Stimulated activated naive B cell treated with anti-CD40 and anti-IgM and Interleukin-4, amounts not matched to agents 10 μg/mL and 1 μg/mL and 100 μg/mL, for 72 hours (primary cell): ENCODE measurements around the gene PXK.
"Not testable (repeated sequence)": the region's sequence is repeated elsewhere in the genome, so short reads cannot be mapped to it uniquely, and the experiment has no call there.

Experiments
- ATAC-seq, 2 donors: fragments of 150-1000 bp; cut with Tn5 transposase; replicated peaks; 2 replicates each; pipeline ENCODE4 v1.10.0; 2021; ENCODE audit warnings: moderate library complexity in 1 of 2
- DNase-seq: peaks from one replicate; pipeline ENCODE4 v3.0.0; 2021
- H3K27ac Mint-ChIP-seq: one replicate; pipeline ENCODE4 v1.8.0; 2022; ENCODE audit warnings: mild to moderate bottlenecking, mixed read lengths
- H3K27me3 Mint-ChIP-seq, 2 donors: one replicate each; pipeline ENCODE4 v1.8.0; 2022; ENCODE audit warnings: mixed read lengths in 2 of 2
- H3K36me3 Mint-ChIP-seq, 2 donors: one replicate each; pipeline ENCODE4 v1.8.0; 2022; ENCODE audit warnings: mixed read lengths in 2 of 2, mild to moderate bottlenecking in 1 of 2
- H3K4me1 Mint-ChIP-seq, 2 donors: one replicate each; pipeline ENCODE4 v1.8.0; 2022; ENCODE audit warnings: mixed read lengths in 2 of 2, mild to moderate bottlenecking in 1 of 2
- H3K4me3 Mint-ChIP-seq, 2 donors: one replicate each; pipeline ENCODE4 v1.8.0; 2022; ENCODE audit warnings: mild to moderate bottlenecking in 2 of 2, mixed read lengths in 2 of 2, moderate library complexity in 1 of 2
- H3K9me3 Mint-ChIP-seq, 2 donors: one replicate each; pipeline ENCODE4 v1.8.0; 2022; ENCODE audit warnings: mixed read lengths in 2 of 2, mild to moderate bottlenecking in 1 of 2

Gene PXK

GRCh38 chr3:58418227-58418626, 85.5 kb downstream of the PXK start:
- no peak overlapping the region for H3K27ac Mint-ChIP-seq
- DNase-seq (no peak), ATAC-seq (no peak)
- peaks cover 22 to 55% of the 10 kb centered on the region in 2 donors for H3K36me3 Mint-ChIP-seq
- H3K4me1 Mint-ChIP-seq = peaks cover 22 to 45% of the 10 kb centered on the region in 2 donors
- H3K27me3 Mint-ChIP-seq = no peaks in the 10 kb centered on the region
- H3K9me3 Mint-ChIP-seq = no peaks in the 10 kb centered on the region
- H3K4me3 Mint-ChIP-seq = no peak overlapping the region

GRCh38 chr3:58419780-58420507, 87.3 kb downstream of the PXK start:
- Mint-ChIP-seq H3K9me3 (no peaks in the 10 kb centered on the region), H3K4me3 (no peak overlapping the region), H3K27ac (peak overlapping the region; percentile 71), H3K27me3 (no peaks in the 10 kb centered on the region), H3K36me3 (peaks cover 19 to 51% of the 10 kb centered on the region in 2 donors), H3K4me1 (peaks cover 21 to 31% of the 10 kb centered on the region in 2 donors)
- ATAC-seq = peak in 1 of 2 donors; percentile 43
- no peak for DNase-seq

- Mint-ChIP-seq H3K4me3 (no peak overlapping the region), H3K36me3 (peaks cover 22 to 47% of the 10 kb centered on the region in 2 donors), H3K27me3 (no peaks in the 10 kb centered on the region), H3K27ac (peak overlapping the region; percentile 48), H3K9me3 (no peaks in the 10 kb centered on the region), H3K4me1 (peaks cover 20 to 31% of the 10 kb centered on the region in 2 donors)
- ATAC-seq = peak in 1 of 2 donors; percentile 33
- DNase-seq = no peak
These were observed 88.3 kb downstream of the PXK start for GRCh38 chr3:58421004-58421403.

- DNase-seq = no peak
- Mint-ChIP-seq H3K36me3 (peaks cover 25 to 48% of the 10 kb centered on the region in 2 donors), H3K9me3 (no peaks in the 10 kb centered on the region), H3K4me1 (peaks cover 20 to 31% of the 10 kb centered on the region in 2 donors), H3K4me3 (no peak overlapping the region), H3K27me3 (no peaks in the 10 kb centered on the region), H3K27ac (peak overlapping the region; percentile 48)
- ATAC-seq = no peak
These were observed 90.1 kb downstream of the PXK start for GRCh38 chr3:58422756-58423325.

- DNase-seq (no peak), ATAC-seq (no peak)
- Mint-ChIP-seq H3K9me3 (no peaks in the 10 kb centered on the region), H3K27me3 (no peaks in the 10 kb centered on the region), H3K27ac (peak overlapping the region; percentile 69), H3K36me3 (peaks cover 25 to 46% of the 10 kb centered on the region in 2 donors), H3K4me3 (no peak overlapping the region), H3K4me1 (peaks cover 14 to 22% of the 10 kb centered on the region in 2 donors)
These were observed 91.9 kb downstream of the PXK start for GRCh38 chr3:58424613-58425012.

GRCh38 chr3:58425782-58426181, 93.1 kb downstream of the PXK start:
- H3K4me3 Mint-ChIP-seq = no peak overlapping the region
- no peaks in the 10 kb centered on the region for H3K9me3 Mint-ChIP-seq
- no peaks in the 10 kb centered on the region for H3K27me3 Mint-ChIP-seq
- peaks cover 11 to 13% of the 10 kb centered on the region in 2 donors for H3K4me1 Mint-ChIP-seq
- H3K36me3 Mint-ChIP-seq = peaks cover 23 to 46% of the 10 kb centered on the region in 2 donors
- H3K27ac Mint-ChIP-seq = no peak overlapping the region
- ATAC-seq (no peak), DNase-seq (no peak)

GRCh38 chr3:58427661-58428361, 95.1 kb downstream of the PXK start:
- Mint-ChIP-seq H3K27ac (no peak overlapping the region), H3K4me3 (no peak overlapping the region), H3K27me3 (no peaks in the 10 kb centered on the region), H3K4me1 (peaks cover 6 to 8% of the 10 kb centered on the region in 2 donors), H3K9me3 (no peaks in the 10 kb centered on the region), H3K36me3 (peaks cover 18 to 34% of the 10 kb centered on the region in 2 donors)
- ATAC-seq (no peak), DNase-seq (no peak)

GRCh38 chr3:58429657-58430056, 97.0 kb downstream of the PXK start:
- ATAC-seq (peak in 1 of 2 donors; percentile 23), DNase-seq (no peak)
- peak overlapping the region; percentile 9 for H3K27ac Mint-ChIP-seq
- peaks cover 15 to 27% of the 10 kb centered on the region in 2 donors for H3K36me3 Mint-ChIP-seq
- H3K4me1 Mint-ChIP-seq = peaks cover 9 to 24% of the 10 kb centered on the region in 2 donors
- H3K4me3 Mint-ChIP-seq = no peak overlapping the region
- H3K27me3 Mint-ChIP-seq = no peaks in the 10 kb centered on the region
- H3K9me3 Mint-ChIP-seq = no peaks in the 10 kb centered on the region

- DNase-seq = no peak
- peak overlapping the region; percentile 96 for H3K27ac Mint-ChIP-seq
- peaks cover 11 to 31% of the 10 kb centered on the region in 2 donors for H3K4me1 Mint-ChIP-seq
- H3K9me3 Mint-ChIP-seq = no peaks in the 10 kb centered on the region
- peak overlapping the region; percentile 89 to 97 for H3K4me3 Mint-ChIP-seq
- peaks cover 6 to 18% of the 10 kb centered on the region in 2 donors for H3K36me3 Mint-ChIP-seq
- no peaks in the 10 kb centered on the region for H3K27me3 Mint-ChIP-seq
- no peak for ATAC-seq
These were observed 100.2 kb downstream of the PXK start for GRCh38 chr3:58432905-58433304.

GRCh38 chr3:58433400-58434167, 100.9 kb downstream of the PXK start, which contains the start of gene PDHB:
Gene PDHB, minus strand, starts transcription at chr3:58433832. Its CDS starts 23 bp downstream, at chr3:58433809.
- Mint-ChIP-seq H3K4me3 (peak within 1 kb of the TSS; percentile 89 to 97), H3K27ac (peak within 1 kb of the TSS; percentile 96), H3K27me3 (no peaks in the 10 kb centered on the region), H3K4me1 (peaks cover 11 to 31% of the 10 kb centered on the region in 2 donors), H3K9me3 (no peaks in the 10 kb centered on the region), H3K36me3 (peaks cover 3 to 15% of the 10 kb centered on the region in 2 donors)
- DNase-seq = peak; percentile 86
- peak; percentile 94 to 95 for ATAC-seq

- Mint-ChIP-seq H3K9me3 (no peaks in the 10 kb centered on the region), H3K27ac (peak overlapping the region; percentile 96), H3K4me3 (peak overlapping the region; percentile 89 to 97), H3K36me3 (peaks cover 0 to 10% of the 10 kb centered on the region in 2 donors), H3K27me3 (no peaks in the 10 kb centered on the region), H3K4me1 (peaks cover 11 to 31% of the 10 kb centered on the region in 2 donors)
- no peak for DNase-seq
- ATAC-seq = no peak
These were observed 101.4 kb downstream of the PXK start for GRCh38 chr3:58434168-58434504.

GRCh38 chr3:58434511-58434910, 101.8 kb downstream of the PXK start:
- ATAC-seq (no peak), DNase-seq (no peak)
- Mint-ChIP-seq H3K4me3 (no peak overlapping the region), H3K36me3 (peaks cover 0 to 8% of the 10 kb centered on the region in 2 donors), H3K27me3 (no peaks in the 10 kb centered on the region), H3K4me1 (peaks cover 11 to 31% of the 10 kb centered on the region in 2 donors), H3K9me3 (no peaks in the 10 kb centered on the region), H3K27ac (peak overlapping the region; percentile 96)

- Mint-ChIP-seq H3K27me3 (no peaks in the 10 kb centered on the region), H3K9me3 (no peaks in the 10 kb centered on the region), H3K36me3 (peaks cover 0 to 8% of the 10 kb centered on the region in 2 donors), H3K27ac (no peak overlapping the region), H3K4me1 (peaks cover 7 to 31% of the 10 kb centered on the region in 2 donors), H3K4me3 (no peak overlapping the region)
- DNase-seq (no peak), ATAC-seq (no peak)
These were observed 102.3 kb downstream of the PXK start for GRCh38 chr3:58434990-58435389.

- DNase-seq, H3K27me3 Mint-ChIP-seq, H3K27ac Mint-ChIP-seq, H3K36me3 Mint-ChIP-seq, H3K4me3 Mint-ChIP-seq, ATAC-seq, H3K9me3 Mint-ChIP-seq: not testable (repeated sequence)
- H3K4me1 Mint-ChIP-seq = peaks cover 7 to 24% of the 10 kb centered on the region in 2 donors
These were observed 104.6 kb downstream of the PXK start for GRCh38 chr3:58437276-58437675.
